Effector CD8-positive, alpha-beta T cell (primary cell): ENCODE data around the gene MMD.
"Not testable (repeated sequence)": the region's sequence is repeated elsewhere in the genome, so short reads cannot be mapped to it uniquely, and the experiment has no call there.

Experiments
- DNase-seq: peaks from one replicate; lab custom pipeline; 2025; lab: John Stamatoyannopoulos, UW

Gene MMD

GRCh38 chr17:55420067-55420775 lies 1.4 kb downstream of the MMD start:
- DNase-seq, result no peak

- DNase-seq, result no peak
Measured at GRCh38 chr17:55418369-55419268, 3.0 kb downstream of the MMD start.

- no peak for DNase-seq
Measured at GRCh38 chr17:55417411-55418268, 4.0 kb downstream of the MMD start.

- DNase-seq, result no peak
Measured at GRCh38 chr17:55416470-55417052, 5.1 kb downstream of the MMD start.

GRCh38 chr17:55416000-55416399 lies 5.6 kb downstream of the MMD start:
- no peak for DNase-seq

GRCh38 chr17:55414983-55415382 lies 6.7 kb downstream of the MMD start:
- DNase-seq, result no peak

GRCh38 chr17:55413825-55414489 lies 7.7 kb downstream of the MMD start:
- no peak for DNase-seq

- no peak for DNase-seq
Measured at GRCh38 chr17:55411463-55411855, 10.2 kb downstream of the MMD start.

GRCh38 chr17:55410722-55411462 lies 10.7 kb downstream of the MMD start:
- no peak for DNase-seq

- no peak for DNase-seq
Measured at GRCh38 chr17:55409030-55409800, 12.4 kb downstream of the MMD start.

GRCh38 chr17:55407641-55408566 lies 13.7 kb downstream of the MMD start:
- no peak for DNase-seq

GRCh38 chr17:55405600-55405999 lies 16.0 kb downstream of the MMD start:
- DNase-seq, result no peak

GRCh38 chr17:55404197-55404596 lies 17.4 kb downstream of the MMD start:
- DNase-seq, result not testable (repeated sequence)

- no peak for DNase-seq
Measured at GRCh38 chr17:55402374-55402773, 19.3 kb downstream of the MMD start.

GRCh38 chr17:55398689-55399088 lies 22.9 kb downstream of the MMD start:
- no peak for DNase-seq

- no peak for DNase-seq
Measured at GRCh38 chr17:55395803-55396505, 25.7 kb downstream of the MMD start.

GRCh38 chr17:55394357-55395021 lies 27.1 kb downstream of the MMD start:
- no peak for DNase-seq
